Ovary (tissue), 3 donors: Measurements from ENCODE around the gene UBA52.

Experiments used
- EP300 ChIP-seq: sonication (generic); formaldehyde crosslinking; IDR thresholded peaks from one replicate; pipeline ENCODE4 v1.6.1; 2017; ENCODE audit warnings: antibody characterized with exemption
- POLR2A ChIP-seq: fragments of 450-650 bp; IDR thresholded peaks from one replicate; pipeline ENCODE4 v1.6.1; 2017; ENCODE audit warnings: antibody characterized with exemption, mild to moderate bottlenecking, moderate library complexity
- TF ChIP-seq, protein P1 (sequence below), 3 donors: fragments of 450-650 bp in 2 of 3; fragments of 200-600 bp in 1 of 3; IDR thresholded peaks; one replicate each; pipeline versions ENCODE4 v1.5.1 to v1.8.0; 2016 to 2022; ENCODE audit warnings: antibody characterized with exemption in 3 of 3, mild to moderate bottlenecking in 1 of 3
- donor health status: DM: no; HTN: no; CAD: no.

DNA sequence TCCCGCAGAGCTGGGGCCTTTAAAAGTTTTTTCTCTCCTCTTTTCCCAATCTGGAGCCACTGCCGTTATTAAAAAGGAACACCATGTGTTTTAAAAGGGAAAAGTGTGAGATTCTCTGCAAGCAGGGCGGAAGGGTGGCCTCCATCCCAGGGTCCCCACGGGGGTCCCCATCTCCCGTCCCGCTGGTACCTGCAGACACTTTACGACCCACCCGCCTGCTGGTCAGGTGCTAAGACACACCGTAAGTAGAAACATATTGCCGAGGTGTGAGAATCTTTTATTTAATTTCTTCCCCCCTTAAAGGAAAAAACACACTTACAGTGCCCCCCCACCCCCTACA is 33.1 kb downstream of the UBA52 start:
- TF ChIP-seq, protein P1, sequence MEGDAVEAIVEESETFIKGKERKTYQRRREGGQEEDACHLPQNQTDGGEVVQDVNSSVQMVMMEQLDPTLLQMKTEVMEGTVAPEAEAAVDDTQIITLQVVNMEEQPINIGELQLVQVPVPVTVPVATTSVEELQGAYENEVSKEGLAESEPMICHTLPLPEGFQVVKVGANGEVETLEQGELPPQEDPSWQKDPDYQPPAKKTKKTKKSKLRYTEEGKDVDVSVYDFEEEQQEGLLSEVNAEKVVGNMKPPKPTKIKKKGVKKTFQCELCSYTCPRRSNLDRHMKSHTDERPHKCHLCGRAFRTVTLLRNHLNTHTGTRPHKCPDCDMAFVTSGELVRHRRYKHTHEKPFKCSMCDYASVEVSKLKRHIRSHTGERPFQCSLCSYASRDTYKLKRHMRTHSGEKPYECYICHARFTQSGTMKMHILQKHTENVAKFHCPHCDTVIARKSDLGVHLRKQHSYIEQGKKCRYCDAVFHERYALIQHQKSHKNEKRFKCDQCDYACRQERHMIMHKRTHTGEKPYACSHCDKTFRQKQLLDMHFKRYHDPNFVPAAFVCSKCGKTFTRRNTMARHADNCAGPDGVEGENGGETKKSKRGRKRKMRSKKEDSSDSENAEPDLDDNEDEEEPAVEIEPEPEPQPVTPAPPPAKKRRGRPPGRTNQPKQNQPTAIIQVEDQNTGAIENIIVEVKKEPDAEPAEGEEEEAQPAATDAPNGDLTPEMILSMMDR (IDR thresholded peaks at IDR 0.05): no peak
- no peak for TF ChIP-seq POLR2A
- no peak for TF ChIP-seq EP300
